HepG2 (cell line): ENCODE results near the gene IL1RAP. TPM values are rescaled to one million over a fixed set of nuclear protein-coding genes. Genes with fewer than 3 reads are reported as not detected.

ENCODE experiments used
- ATAC-seq: fragments of 200-7000 bp; cut with Tn5 transposase; 3 replicates; pipeline ENCODE4 v1.9.1; 2020; ENCODE audit warnings: mild to moderate bottlenecking, moderate library complexity
- BruUV-seq: library from RNA; stranded (reverse); fragments of 400-500 nt; replicated peaks from 2 replicates; lab custom pipeline; 2021; lab: Mats Ljungman, UMichigan
- CTCF ChIA-PET: fragments of 300-600 bp; formaldehyde crosslinking; extraction: SDS; loops from one replicate; lab custom pipeline; 2021; ENCODE audit warnings: low total read pairs, inconsistent platforms, low intra/inter-chr PET ratio; lab: Yijun Ruan, JAX
- POLR2A ChIA-PET: fragments of 350-600 bp; sonication (Branson Sonifier 250); formaldehyde crosslinking; loops from one replicate; lab custom pipeline; 2020; ENCODE audit warnings: antibody characterized with exemption, inconsistent platforms; lab: Yijun Ruan, JAX
- DNase-seq: peaks from one replicate; pipeline ENCODE4 v3.0.0-alpha.2; 2015; ENCODE audit warnings: low spot score
- FAIRE-seq: peaks from 3 replicates; lab custom pipeline; 2011; peaks lifted over from hg19 to GRCh38; lab: Jason Lieb, UNC
- H2AFZ ChIP-seq: one replicate; pipeline ENCODE4 v1.6.1; 2011; ENCODE audit warnings: low read length, inconsistent platforms
- H3K27ac ChIP-seq: fragments of 300-600 bp; 3 replicates; pipeline ENCODE4 v1.8.0; 2011; ENCODE audit warnings: mixed run types, mild to moderate bottlenecking, mixed read lengths, low read length, inconsistent platforms; ENCODE audit not compliant: insufficient read depth; ENCODE audit errors: extremely low read length
- H3K27me3 ChIP-seq, 2 experiments: fragments of 200-600 bp in 1 of 2; 2 replicates in 1 of 2; 3 replicates in 1 of 2; pipeline versions ENCODE4 v1.6.0 to v1.8.0; 2011; ENCODE audit warnings: low read length in 2 of 2, mild to moderate bottlenecking in 2 of 2, moderate library complexity in 2 of 2, inconsistent platforms in 1 of 2; ENCODE audit not compliant: insufficient read depth in 2 of 2, control insufficient read depth in 1 of 2
- H3K36me3 ChIP-seq, 2 experiments: fragments of 200-600 bp in 1 of 2; replicated peaks in 1 of 2; 2 replicates in 1 of 2; 3 replicates in 1 of 2; pipeline versions ENCODE4 v1.5.1 to v1.8.0; 2011; ENCODE audit warnings: low read length in 2 of 2, inconsistent platforms in 1 of 2; ENCODE audit not compliant: insufficient read depth in 2 of 2, control insufficient read depth in 1 of 2
- H3K4me1 ChIP-seq: 2 replicates; pipeline ENCODE4 v1.5.1; 2012; ENCODE audit warnings: low read length, inconsistent platforms; ENCODE audit not compliant: insufficient read depth
- H3K4me2 ChIP-seq: 2 replicates; pipeline ENCODE4 v1.6.0; 2011; ENCODE audit warnings: low read depth, low read length, inconsistent platforms
- H3K4me3 ChIP-seq, 3 experiments: fragments of 200-600 bp in 1 of 3; sonication (generic), shearing (Covaris generic) in 1 of 3; replicated peaks in 1 of 3; 2 replicates each; pipeline ENCODE4 v1.5.1; 2011 to 2016; ENCODE audit warnings: low read length in 3 of 3, inconsistent platforms in 2 of 3, low read depth in 2 of 3, mild to moderate bottlenecking in 2 of 3, control low read depth in 1 of 3, mixed read lengths in 1 of 3; ENCODE audit not compliant: insufficient read depth in 1 of 3
- H3K79me2 ChIP-seq: one replicate; pipeline ENCODE4 v1.6.1; 2011; ENCODE audit warnings: low read length, inconsistent platforms; ENCODE audit not compliant: insufficient read depth
- H3K9ac ChIP-seq: 2 replicates; pipeline ENCODE4 v1.6.0; 2011; ENCODE audit warnings: mild to moderate bottlenecking, low read depth, low read length, inconsistent platforms; ENCODE audit not compliant: insufficient read depth
- H3K9me3 ChIP-seq: 2 replicates; pipeline ENCODE4 v1.5.1; 2012; ENCODE audit warnings: mild to moderate bottlenecking, low read length
- H4K20me1 ChIP-seq: 2 replicates; pipeline ENCODE4 v1.6.0; 2011; ENCODE audit warnings: inconsistent platforms, mild to moderate bottlenecking, low read length, moderate library complexity; ENCODE audit not compliant: insufficient read depth
- ATF7 ChIP-seq, 2 experiments: fragments of 450-650 bp in 1 of 2; sonication (generic) in 1 of 2; formaldehyde crosslinking in 1 of 2; IDR thresholded peaks; 2 replicates each; pipeline versions ENCODE4 v1.4.0 to v1.6.1; 2016 to 2020; ENCODE audit warnings: antibody characterized with exemption in 1 of 2, mild to moderate bottlenecking in 1 of 2, missing genetic modification reagents in 1 of 2
- ATM ChIP-seq: fragments of 450-650 bp; IDR thresholded peaks from 2 replicates; pipeline ENCODE4 v1.7.1; 2017; ENCODE audit warnings: mild to moderate bottlenecking, borderline replicate concordance
- CBFB ChIP-seq: sonication (generic); formaldehyde crosslinking; IDR thresholded peaks from 2 replicates; pipeline ENCODE4 v1.4.0; 2020; ENCODE audit warnings: missing genetic modification reagents
- ELF4 ChIP-seq: sonication (generic); formaldehyde crosslinking; IDR thresholded peaks from 2 replicates; pipeline ENCODE4 v1.5.0; 2020; ENCODE audit warnings: missing genetic modification reagents, mild to moderate bottlenecking, moderate library complexity, borderline replicate concordance
- HMG20A ChIP-seq: IDR thresholded peaks from 2 replicates; pipeline ENCODE4 v1.6.1; 2016; ENCODE audit warnings: borderline replicate concordance
- KLF13 ChIP-seq: sonication (generic); formaldehyde crosslinking; IDR thresholded peaks from 2 replicates; pipeline ENCODE4 v1.4.0; 2020; ENCODE audit warnings: mild to moderate bottlenecking, missing genetic modification reagents
- KLF9 ChIP-seq: IDR thresholded peaks from 2 replicates; pipeline ENCODE4 v1.6.1; 2016; ENCODE audit warnings: low read depth
- POGZ ChIP-seq: sonication (generic); formaldehyde crosslinking; IDR thresholded peaks from 2 replicates; pipeline ENCODE4 v1.4.0; 2020; ENCODE audit warnings: mild to moderate bottlenecking, missing genetic modification reagents
- RARA ChIP-seq: IDR thresholded peaks from 2 replicates; pipeline ENCODE4 v1.6.1; 2016; ENCODE audit warnings: missing genetic modification reagents, missing compliant biosample characterization
- SMAD3 ChIP-seq: sonication (generic); formaldehyde crosslinking; IDR thresholded peaks from 2 replicates; pipeline ENCODE4 v1.4.0; 2020; ENCODE audit warnings: missing genetic modification reagents
- SMARCE1 ChIP-seq: fragments of 450-650 bp; IDR thresholded peaks from 2 replicates; pipeline ENCODE4 v1.6.1; 2017; ENCODE audit warnings: borderline replicate concordance
- ZEB1 ChIP-seq: IDR thresholded peaks from 2 replicates; pipeline ENCODE4 v1.6.1; 2012; ENCODE audit warnings: mild to moderate bottlenecking, low read depth, inconsistent platforms; ENCODE audit not compliant: insufficient replicate concordance
- ZFAT ChIP-seq: sonication (generic); formaldehyde crosslinking; conservative IDR thresholded peaks from 2 replicates; pipeline ENCODE4 v1.8.1; 2023; ENCODE audit warnings: missing genetic modification reagents, inconsistent platforms
- ZNF10 ChIP-seq: sonication (generic); formaldehyde crosslinking; IDR thresholded peaks from 2 replicates; pipeline ENCODE4 v1.4.0; 2020; ENCODE audit warnings: mild to moderate bottlenecking, low read depth, missing genetic modification reagents, borderline replicate concordance
- ZNF224 ChIP-seq: sonication (generic); formaldehyde crosslinking; IDR thresholded peaks from 2 replicates; pipeline ENCODE4 v1.5.0; 2020; ENCODE audit warnings: mild to moderate bottlenecking, missing genetic modification reagents
- ZNF282 ChIP-seq: fragments of 450-650 bp; IDR thresholded peaks from 2 replicates; pipeline ENCODE4 v1.6.1; 2018; ENCODE audit not compliant: partially characterized antibody
- ZNF292 ChIP-seq: sonication (generic); formaldehyde crosslinking; IDR thresholded peaks from 2 replicates; pipeline ENCODE4 v1.8.1; 2022; ENCODE audit warnings: mild to moderate bottlenecking, low read depth, missing genetic modification reagents, borderline replicate concordance
- ZNF3 ChIP-seq: IDR thresholded peaks from 2 replicates; pipeline ENCODE4 v1.7.0; 2017; ENCODE audit warnings: inconsistent platforms
- ZNF484 ChIP-seq: sonication (generic); formaldehyde crosslinking; IDR thresholded peaks from 2 replicates; pipeline ENCODE4 v1.5.1; 2020; ENCODE audit warnings: mild to moderate bottlenecking, low read depth, missing genetic modification reagents, borderline replicate concordance
- ZNF598 ChIP-seq: sonication (generic); formaldehyde crosslinking; IDR thresholded peaks from 2 replicates; pipeline ENCODE4 v1.5.1; 2020; ENCODE audit warnings: mild to moderate bottlenecking, missing genetic modification reagents, borderline replicate concordance
- ZNF891 ChIP-seq: sonication (generic); formaldehyde crosslinking; IDR thresholded peaks from 2 replicates; pipeline ENCODE4 v1.5.0; 2020; ENCODE audit warnings: mild to moderate bottlenecking, missing genetic modification reagents
- WGBS: methylation state at CpG from one replicate; pipeline ENCODE4 v1.1.6; 2017; ENCODE audit warnings: low lambda C conversion rate; 5-methylcytosine and 5-hydroxymethylcytosine counted together
- in situ Hi-C: cut with HindIII; loops from 2 replicates; pipeline ENCODE4 v1.10.0; 2017; ENCODE audit warnings: low pct_unique_long_range_greater_than_20kb; ENCODE audit not compliant: extremely low pct_ligation_motif_present
- intact Hi-C: fragments of 100-400 bp; cut with micrococcal nuclease; formaldehyde crosslinking; loops from one replicate; pipeline ENCODE4 v1.10.0; 2022; ENCODE audit not compliant: unreplicated experiment
- polyA plus RNA-seq, 8 experiments: library from polyadenylated mRNA; depleted of rRNA in 3 of 8; stranded (reverse) in 7 of 8; unstranded in 1 of 8; fragments of >200 nt; fragmentation: Illumina TruSeq in 4 of 8; extraction: Trizol in 4 of 8; gene quantifications; 2 replicates each; pipeline versions ENCODE4 v1.2.1 to v1.2.3, GENCODE V29; 2011 to 2016; ENCODE audit warnings: low read depth in 4 of 8, missing spikeins in 1 of 8, mixed read lengths in 1 of 8; ENCODE audit not compliant: insufficient read depth in 1 of 8
- total RNA-seq, 5 experiments: library from RNA; depleted of rRNA; stranded (reverse); fragments of >200 nt; fragmentation: Illumina TruSeq; extraction: Trizol; gene quantifications; 2 replicates each; pipeline ENCODE4 v1.2.3, GENCODE V29; 2016; ENCODE audit warnings: low read depth in 1 of 5
- TF ChIP-seq, protein P1 (sequence below), 2 experiments: sonication (generic) in 1 of 2; formaldehyde crosslinking in 1 of 2; IDR thresholded peaks; 2 replicates each; pipeline versions ENCODE4 v1.5.1 to v1.6.1; 2011 to 2020; ENCODE audit warnings: borderline replicate concordance in 1 of 2, low read depth in 1 of 2, low read length in 1 of 2, mild to moderate bottlenecking in 1 of 2, missing genetic modification reagents in 1 of 2, moderate library complexity in 1 of 2
- TF ChIP-seq, protein P2 (sequence below): sonication (generic); formaldehyde crosslinking; IDR thresholded peaks from 2 replicates; pipeline ENCODE4 v1.4.0; 2020; ENCODE audit warnings: missing genetic modification reagents

IL1RAP gene
- total and polyA plus RNA-seq, 2 of the 13 experiments (the other 11 are each of a cell fraction or from before 2014, with no cell fraction given): 18.3 to 54.9 TPM

DNA sequence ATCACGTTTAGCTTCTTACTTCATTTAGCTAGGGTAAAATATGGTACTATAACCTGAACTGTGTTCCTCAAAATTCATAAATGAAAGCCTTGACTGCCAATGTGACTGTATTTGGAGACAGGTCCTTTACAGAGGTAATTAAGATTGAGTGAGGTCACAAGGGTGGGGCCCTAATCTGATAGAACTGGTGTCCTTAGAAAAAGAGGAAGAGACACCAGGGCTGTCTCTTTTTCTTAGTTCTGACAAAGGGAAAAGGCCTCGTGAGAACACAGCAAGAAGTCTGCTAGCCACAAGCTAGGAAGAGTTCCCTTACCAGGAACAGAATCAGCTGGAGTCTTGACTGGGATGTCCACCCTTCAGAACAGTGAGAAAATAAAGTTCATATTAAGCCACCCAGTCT lies 185.9 kb downstream of the IL1RAP start (continued):
- TF ChIP-seq, protein P1, sequence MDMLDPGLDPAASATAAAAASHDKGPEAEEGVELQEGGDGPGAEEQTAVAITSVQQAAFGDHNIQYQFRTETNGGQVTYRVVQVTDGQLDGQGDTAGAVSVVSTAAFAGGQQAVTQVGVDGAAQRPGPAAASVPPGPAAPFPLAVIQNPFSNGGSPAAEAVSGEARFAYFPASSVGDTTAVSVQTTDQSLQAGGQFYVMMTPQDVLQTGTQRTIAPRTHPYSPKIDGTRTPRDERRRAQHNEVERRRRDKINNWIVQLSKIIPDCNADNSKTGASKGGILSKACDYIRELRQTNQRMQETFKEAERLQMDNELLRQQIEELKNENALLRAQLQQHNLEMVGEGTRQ (IDR thresholded peaks at IDR 0.05; ENCODE audit: low read depth, low read length): no peak
- TF ChIP-seq, protein P1 (CRISPR knock-in tag; IDR thresholded peaks at IDR 0.05; ENCODE audit: borderline replicate concordance): no peak
- TF ChIP-seq, protein P2, sequence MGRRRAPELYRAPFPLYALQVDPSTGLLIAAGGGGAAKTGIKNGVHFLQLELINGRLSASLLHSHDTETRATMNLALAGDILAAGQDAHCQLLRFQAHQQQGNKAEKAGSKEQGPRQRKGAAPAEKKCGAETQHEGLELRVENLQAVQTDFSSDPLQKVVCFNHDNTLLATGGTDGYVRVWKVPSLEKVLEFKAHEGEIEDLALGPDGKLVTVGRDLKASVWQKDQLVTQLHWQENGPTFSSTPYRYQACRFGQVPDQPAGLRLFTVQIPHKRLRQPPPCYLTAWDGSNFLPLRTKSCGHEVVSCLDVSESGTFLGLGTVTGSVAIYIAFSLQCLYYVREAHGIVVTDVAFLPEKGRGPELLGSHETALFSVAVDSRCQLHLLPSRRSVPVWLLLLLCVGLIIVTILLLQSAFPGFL: no peak
- TF ChIP-seq CBFB (CRISPR knock-in tag) (no peak), KLF9 (no peak)

DNA sequence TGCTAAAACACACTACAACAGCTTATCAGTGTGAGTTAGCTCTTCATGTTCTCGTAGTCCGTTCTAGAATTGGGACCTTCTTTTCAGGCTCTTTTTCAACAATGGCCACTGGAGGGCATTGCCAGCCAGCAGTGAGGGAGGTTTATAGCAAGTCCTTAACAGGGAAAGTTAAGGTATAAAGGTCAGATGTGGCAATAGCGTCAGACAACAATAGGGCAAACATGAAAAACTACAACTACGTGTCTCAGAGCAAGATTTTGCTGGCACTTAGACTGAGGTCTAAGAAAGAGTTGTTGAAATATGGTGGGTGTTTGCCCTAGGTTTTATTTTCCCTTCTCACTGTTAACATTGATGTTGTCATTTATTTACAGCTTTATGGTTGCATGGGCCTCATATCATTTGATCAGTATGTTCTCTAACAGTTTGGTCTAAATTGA lies 187.2 kb downstream of the IL1RAP start:
- Histone ChIP-seq H3K36me3 (no peaks in the 10 kb centered on the region), H3K9me3 (no peaks in the 10 kb centered on the region), H3K4me3 (no peak overlapping the region; a peak in 1 of 6 replicates), H3K4me1 (peaks cover 23% of the 10 kb centered on the region), H3K9ac (no peak overlapping the region), H3K27ac (no peak overlapping the region), H2AFZ (no peak overlapping the region), H4K20me1 (no peaks in the 10 kb centered on the region), H3K27me3 (no peaks in the 10 kb centered on the region), H3K4me2 (peak overlapping the region; percentile 56), H3K79me2 (no peaks in the 10 kb centered on the region)
- POLR2A ChIA-PET: interaction anchor here (0.9 kb wide), 1 partner anchor 188 kb away, joined by 4 read pairs; the partner anchor contains the start of gene IL1RAP
- intact Hi-C loops: loop anchor here (10.0 kb wide), 1 partner anchor 164 kb away; the partner anchor contains the start of gene GMNC
- 3% methylated on average over 4 of the region's 4 CpGs for WGBS
- in situ Hi-C loops: no loop called here
- peak; percentile 96 for FAIRE-seq
- no TSS peak for BruUV-seq
- peak; percentile 91 for DNase-seq
- peak; percentile 99 for ATAC-seq
- CTCF ChIA-PET: interaction anchor here (0.7 to 1.2 kb wide), 2 partner anchors 349 to 350 kb away, joined by 3 read pairs; no protein-coding TSS in a partner anchor
- TF ChIP-seq ZNF282 (no peak), HMG20A (peak; percentile 77; the same call in 1 of the 2 replicates), ZNF3 (CRISPR knock-in tag) (no peak), ZNF292 (CRISPR knock-in tag) (no peak), POGZ (CRISPR knock-in tag) (peak; percentile 86), ZNF891 (CRISPR knock-in tag) (no peak), ZNF224 (CRISPR knock-in tag) (no peak), ATF7 (IDR thresholded peaks at IDR 0.05) (no peak), ATF7 (CRISPR knock-in tag; IDR thresholded peaks at IDR 0.05) (no peak), ZNF484 (CRISPR knock-in tag) (no peak), KLF13 (CRISPR knock-in tag) (no peak), ZFAT (no peak), SMARCE1 (no peak), ZEB1 (no peak), RARA (CRISPR knock-in tag) (peak; percentile 43; the same call in 1 of the 2 replicates), ELF4 (CRISPR knock-in tag) (no peak), ZNF598 (no peak), ZNF10 (CRISPR knock-in tag) (no peak), SMAD3 (CRISPR knock-in tag) (peak; percentile 58; the same call in 1 of the 2 replicates), ATM (no peak)
